Measurements from ENCODE around the gene SCGB3A2. TPM values are rescaled to one million over a fixed set of nuclear protein-coding genes. Genes with fewer than 3 reads are reported as not detected.
"Not testable (repeated sequence)": the region's sequence is repeated elsewhere in the genome, so short reads cannot be mapped to it uniquely, and the experiment has no call there.

The SCGB3A2 gene
- total RNA-seq, 1 donor from 2014 or later = not detected

GRCh38 chr5:147860641-147861025 lies 17.9 kb upstream of the SCGB3A2 start:
- H3K27me3 Mint-ChIP-seq = no peaks in the 10 kb centered on the region
- DNase-seq (no peak), ATAC-seq (ENCODE audit: low read depth) (no peak)
- no peak overlapping the region for H3K27ac Mint-ChIP-seq
- POLR2A ChIA-PET = no interaction called here
- H3K4me1 Mint-ChIP-seq = no peaks in the 10 kb centered on the region
- no peak overlapping the region for H3K4me3 Mint-ChIP-seq
- intact Hi-C loops (cut with micrococcal nuclease) = no loop called here
- H3K36me3 Mint-ChIP-seq (ENCODE audit: low read depth) = no peaks in the 10 kb centered on the region
- CTCF ChIA-PET = interaction anchor here (2.3 kb wide), 1 partner anchor 10 kb away, joined by 8 read pairs; no protein-coding TSS in a partner anchor
- TF ChIP-seq CTCF (IDR thresholded peaks at IDR 0.05) = no peak
- H3K9me3 Mint-ChIP-seq = no peaks in the 10 kb centered on the region

GRCh38 chr5:147863454-147864158 lies 14.9 kb upstream of the SCGB3A2 start:
- POLR2A ChIA-PET = no interaction called here

GRCh38 chr5:147869112-147869511 lies 9.4 kb upstream of the SCGB3A2 start:
- Mint-ChIP-seq H3K9me3 (no peaks in the 10 kb centered on the region), H3K36me3 (ENCODE audit: low read depth) (no peaks in the 10 kb centered on the region), H3K4me3 (no peak overlapping the region), H3K4me1 (no peaks in the 10 kb centered on the region), H3K27me3 (no peaks in the 10 kb centered on the region), H3K27ac (no peak overlapping the region)
- no peak for TF ChIP-seq CTCF (IDR thresholded peaks at IDR 0.05)
- intact Hi-C loops (cut with micrococcal nuclease) = no loop called here
- no peak for DNase-seq
- ChIA-PET CTCF (no interaction called here), POLR2A (no interaction called here)
- no peak for ATAC-seq (ENCODE audit: low read depth)

More at GRCh38 chr5:147863454-147864158, 14.9 kb upstream of the SCGB3A2 start:
- Mint-ChIP-seq H3K27me3 (no peaks in the 10 kb centered on the region), H3K4me1 (no peaks in the 10 kb centered on the region), H3K27ac (no peak overlapping the region), H3K36me3 (ENCODE audit: low read depth) (no peaks in the 10 kb centered on the region), H3K4me3 (no peak overlapping the region), H3K9me3 (no peaks in the 10 kb centered on the region)
- CTCF ChIA-PET = no interaction called here
- DNase-seq (no peak), ATAC-seq (ENCODE audit: low read depth) (no peak)
- no peak for TF ChIP-seq CTCF (IDR thresholded peaks at IDR 0.05)
- intact Hi-C loops (cut with micrococcal nuclease) = no loop called here

- intact Hi-C loops (cut with micrococcal nuclease); POLR2A ChIA-PET; DNase-seq; CTCF ChIA-PET; H3K4me1 Mint-ChIP-seq; H3K4me3 Mint-ChIP-seq; ATAC-seq (ENCODE audit: low read depth); H3K9me3 Mint-ChIP-seq; H3K27me3 Mint-ChIP-seq; H3K27ac Mint-ChIP-seq; H3K36me3 Mint-ChIP-seq (ENCODE audit: low read depth): not testable (repeated sequence)
Observed at GRCh38 chr5:147869892-147870291, 8.6 kb upstream of the SCGB3A2 start.

GRCh38 chr5:147871980-147872549 lies 6.4 kb upstream of the SCGB3A2 start:
- CTCF ChIA-PET; H3K27ac Mint-ChIP-seq; DNase-seq; H3K9me3 Mint-ChIP-seq; H3K4me3 Mint-ChIP-seq; H3K4me1 Mint-ChIP-seq; POLR2A ChIA-PET; ATAC-seq (ENCODE audit: low read depth); H3K36me3 Mint-ChIP-seq (ENCODE audit: low read depth); H3K27me3 Mint-ChIP-seq; intact Hi-C loops (cut with micrococcal nuclease): not testable (repeated sequence)

- POLR2A ChIA-PET; H3K9me3 Mint-ChIP-seq; H3K36me3 Mint-ChIP-seq (ENCODE audit: low read depth); ATAC-seq (ENCODE audit: low read depth); H3K4me3 Mint-ChIP-seq; H3K27me3 Mint-ChIP-seq; intact Hi-C loops (cut with micrococcal nuclease); H3K4me1 Mint-ChIP-seq; CTCF ChIA-PET; DNase-seq; H3K27ac Mint-ChIP-seq: not testable (repeated sequence)
Observed at GRCh38 chr5:147872744-147873435, 5.6 kb upstream of the SCGB3A2 start.

- H3K36me3 Mint-ChIP-seq (ENCODE audit: low read depth); POLR2A ChIA-PET; CTCF ChIA-PET; H3K27ac Mint-ChIP-seq; H3K9me3 Mint-ChIP-seq; DNase-seq; H3K4me3 Mint-ChIP-seq; intact Hi-C loops (cut with micrococcal nuclease); H3K27me3 Mint-ChIP-seq; H3K4me1 Mint-ChIP-seq; ATAC-seq (ENCODE audit: low read depth): not testable (repeated sequence)
Observed at GRCh38 chr5:147874118-147874875, 4.2 kb upstream of the SCGB3A2 start.

All from activated B cell treated with CpG ODN at 0.5 μM for 24 hours (primary cell).